A549 (cell line): ENCODE results near the gene SERPINC1. TPM values are rescaled to one million over a fixed set of nuclear protein-coding genes. Genes with fewer than 3 reads are reported as not detected.

Source experiments
- ATAC-seq, 2 experiments: fragments of 200-7000 bp in 1 of 2; fragments of >200 bp in 1 of 2; cut with Nextera tagmentation in 1 of 2; cut with Tn5 transposase in 1 of 2; 3 replicates each; pipeline versions ENCODE4 v1.8.0 to v1.9.1; 2018 to 2020; ENCODE audit warnings: mild to moderate bottlenecking in 1 of 2, moderate library complexity in 1 of 2
- CTCF ChIA-PET: fragments of 300-600 bp; sonication (Branson Sonifier 250); formaldehyde crosslinking; extraction: SDS; loops from one replicate; lab custom pipeline; 2021; ENCODE audit warnings: antibody characterized with exemption, inconsistent platforms; lab: Yijun Ruan, JAX
- POLR2A ChIA-PET: fragments of 350-600 bp; formaldehyde crosslinking; extraction: SDS; loops from one replicate; lab custom pipeline; 2021; ENCODE audit warnings: antibody characterized with exemption, inconsistent platforms; lab: Yijun Ruan, JAX
- DNase-seq, 2 experiments: peaks; one replicate each; pipeline versions ENCODE4 v3.0.0 to v3.0.0-alpha.2; 2011 to 2016; ENCODE audit warnings: low read depth in 1 of 2, low spot score in 1 of 2
- FAIRE-seq: peaks from 2 replicates; lab custom pipeline; 2011; peaks lifted over from hg19 to GRCh38; lab: Jason Lieb, UNC
- H3K27ac ChIP-seq, 2 experiments: fragments of >200 bp; sonication (Bioruptor Twin); formaldehyde crosslinking; 3 replicates each; pipeline ENCODE4 v1.5.1; 2016 to 2017
- H3K4me1 ChIP-seq: fragments of >200 bp; sonication (Bioruptor Twin); formaldehyde crosslinking; 3 replicates; pipeline ENCODE4 v1.6.1; 2016
- H3K4me2 ChIP-seq: fragments of >200 bp; sonication (Bioruptor Twin); formaldehyde crosslinking; 3 replicates; pipeline ENCODE4 v1.6.1; 2016
- H3K4me3 ChIP-seq: fragments of >200 bp; sonication (Bioruptor Twin); formaldehyde crosslinking; 3 replicates; pipeline ENCODE4 v1.5.1; 2016
- H3K9me3 ChIP-seq: fragments of >200 bp; sonication (Bioruptor Twin); formaldehyde crosslinking; 3 replicates; pipeline ENCODE4 v1.6.1; 2016
- CBX8 ChIP-seq: fragments of 200-600 bp; sonication (generic); IDR thresholded peaks from 2 replicates; pipeline ENCODE4 v1.6.1; 2016
- CHD4 ChIP-seq: fragments of 200-600 bp; sonication (generic); IDR thresholded peaks from 2 replicates; pipeline ENCODE4 v1.6.1; 2016; ENCODE audit warnings: antibody characterized with exemption, mild to moderate bottlenecking, borderline replicate concordance
- EHF ChIP-seq: fragments of 250-450 bp; sonication (Bioruptor Pico); IDR thresholded peaks from 2 replicates; pipeline ENCODE4 v1.5.0; 2020; ENCODE audit warnings: mild to moderate bottlenecking
- ESRRA ChIP-seq: fragments of 150-350 bp; IDR thresholded peaks from 2 replicates; pipeline ENCODE4 v1.6.1; 2014; ENCODE audit warnings: mild to moderate bottlenecking, low read length, borderline replicate concordance
- FOXS1 ChIP-seq: fragments of 250-450 bp; sonication (Bioruptor Pico); IDR thresholded peaks from 2 replicates; pipeline ENCODE4 v1.5.0; 2020; ENCODE audit warnings: mild to moderate bottlenecking, moderate library complexity
- HEYL ChIP-seq: fragments of 250-450 bp; sonication (Bioruptor Pico); IDR thresholded peaks from 2 replicates; pipeline ENCODE4 v1.8.0; 2021; ENCODE audit warnings: mild to moderate bottlenecking, moderate library complexity
- HOXB5 ChIP-seq: fragments of 250-450 bp; sonication (Bioruptor Pico); IDR thresholded peaks from 2 replicates; pipeline ENCODE4 v1.5.0; 2020; ENCODE audit warnings: mild to moderate bottlenecking, moderate library complexity
- JUN ChIP-seq, 2 experiments: fragments of >200 bp; sonication (Bioruptor Twin); formaldehyde crosslinking; IDR thresholded peaks; 2 replicates in 1 of 2; 3 replicates in 1 of 2; pipeline ENCODE4 v1.6.1; 2016 to 2017
- MAFK ChIP-seq: fragments of 450-650 bp; IDR thresholded peaks from 2 replicates; pipeline ENCODE4 v1.6.1; 2014; ENCODE audit not compliant: partially characterized antibody
- NPAS2 ChIP-seq: fragments of 250-450 bp; sonication (Bioruptor Pico); IDR thresholded peaks from 2 replicates; pipeline ENCODE4 v1.8.0; 2022; ENCODE audit warnings: mild to moderate bottlenecking, moderate library complexity, borderline replicate concordance
- POLR2A ChIP-seq: IDR thresholded peaks from 2 replicates; pipeline ENCODE4 v1.6.1; 2012; ENCODE audit warnings: mild to moderate bottlenecking, low read length
- POLR2AphosphoS2 ChIP-seq: conservative IDR thresholded peaks from 2 replicates; pipeline ENCODE4 v1.6.1; 2012; ENCODE audit warnings: low read length, improper control_type of control experiment, inconsistent platforms
- RAD21 ChIP-seq, 2 experiments: fragments of >200 bp in 1 of 2; sonication (Bioruptor Twin) in 1 of 2; formaldehyde crosslinking in 1 of 2; IDR thresholded peaks in 1 of 2; conservative IDR thresholded peaks in 1 of 2; 2 replicates in 1 of 2; 3 replicates in 1 of 2; pipeline ENCODE4 v1.6.1; 2012 to 2018; ENCODE audit warnings: inconsistent platforms in 1 of 2
- RARB ChIP-seq: fragments of 250-450 bp; sonication (Bioruptor Pico); IDR thresholded peaks from 2 replicates; pipeline ENCODE4 v1.8.0; 2021; ENCODE audit warnings: mild to moderate bottlenecking, moderate library complexity
- RFX5 ChIP-seq: fragments of 450-650 bp; IDR thresholded peaks from 2 replicates; pipeline ENCODE4 v1.7.1; 2014; ENCODE audit warnings: antibody characterized with exemption, mild to moderate bottlenecking, moderate library complexity
- SMC3 ChIP-seq: fragments of >200 bp; sonication (Bioruptor Twin); formaldehyde crosslinking; IDR thresholded peaks from 3 replicates; pipeline ENCODE4 v1.6.1; 2018; ENCODE audit warnings: inconsistent platforms
- ZC3H11A ChIP-seq: fragments of 450-650 bp; IDR thresholded peaks from 2 replicates; pipeline ENCODE4 v1.6.1; 2014; ENCODE audit warnings: antibody characterized with exemption, mild to moderate bottlenecking
- ZFP36 ChIP-seq: fragments of 450-650 bp; IDR thresholded peaks from 2 replicates; pipeline ENCODE4 v1.6.1; 2014; ENCODE audit warnings: borderline replicate concordance; ENCODE audit not compliant: partially characterized antibody
- WGBS: methylation state at CpG from one replicate; pipeline ENCODE4 v1.1.6; 2017; ENCODE audit errors: missing lambda C conversion rate; 5-methylcytosine and 5-hydroxymethylcytosine counted together
- polyA plus RNA-seq, 4 experiments: library from polyadenylated mRNA; depleted of rRNA in 3 of 4; stranded (reverse); fragments of >200 nt; fragmentation: RNase III in 1 of 4; extraction: RNeasy Plus Mini Kit Qiagen cat#74134 plus additional on column Dnase treatment in 1 of 4; gene quantifications; 2 replicates in 3 of 4; 3 replicates in 1 of 4; pipeline ENCODE4 v1.2.3, GENCODE V29; 2011 to 2017
- TF ChIP-seq, protein P1 (sequence below): fragments of >200 bp; sonication (Bioruptor Twin); formaldehyde crosslinking; IDR thresholded peaks from 3 replicates; pipeline ENCODE4 v1.5.1; 2016
- TF ChIP-seq, protein P2 (sequence below): IDR thresholded peaks from 2 replicates; pipeline ENCODE4 v1.6.1; 2012
- TF ChIP-seq, protein P3 (sequence below): fragments of 250-450 bp; sonication (Bioruptor Pico); IDR thresholded peaks from 2 replicates; pipeline ENCODE4 v1.5.0; 2021; ENCODE audit warnings: mild to moderate bottlenecking, moderate library complexity, borderline replicate concordance
- TF ChIP-seq, protein P4 (sequence below): IDR thresholded peaks from 2 replicates; pipeline ENCODE4 v1.6.1; 2012
- TF ChIP-seq, protein P5 (sequence below): fragments of 150-350 bp; IDR thresholded peaks from 2 replicates; pipeline ENCODE4 v1.6.1; 2014; ENCODE audit warnings: low read depth, mild to moderate bottlenecking, low read length

Gene SERPINC1
- polyA plus RNA-seq, 2 of the 4 experiments (the other 2 are of a cell fraction) = 0.05 to 0.13 TPM

DNA sequence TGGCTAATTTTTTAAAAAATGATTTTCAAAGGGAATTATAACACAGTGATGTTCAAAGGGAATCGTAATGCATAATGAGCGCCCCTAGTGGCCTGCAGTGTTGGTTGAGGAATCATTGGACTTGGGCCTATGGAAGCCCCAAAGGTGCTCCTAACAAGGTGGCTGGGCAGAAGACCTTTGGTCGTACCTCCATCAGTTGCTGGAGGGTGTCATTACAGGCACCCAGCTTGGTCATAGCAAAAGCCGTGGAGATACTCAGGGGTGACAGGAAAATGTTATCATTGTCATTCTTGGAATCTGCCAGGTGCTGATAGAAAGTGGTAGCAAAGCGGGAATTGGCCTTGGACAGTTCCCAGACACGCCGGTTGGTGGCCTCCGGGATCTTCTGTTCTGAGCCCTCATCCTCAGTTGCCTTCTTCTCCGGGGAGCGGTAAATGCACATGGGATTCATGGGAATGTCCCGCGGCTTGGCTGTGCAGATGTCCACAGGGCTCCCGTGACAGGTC lies 2.7 kb downstream of the SERPINC1 start:
- POLR2A ChIA-PET = no interaction called here
- CTCF ChIA-PET = interaction anchor here (0.6 to 2.4 kb wide), 11 partner anchors 10 to 1114 kb away, joined by 3 to 14 read pairs (median 4); no protein-coding TSS in a partner anchor
- Histone ChIP-seq H3K4me1 (no peaks in the 10 kb centered on the region), H3K4me2 (no peak overlapping the region), H3K4me3 (no peak overlapping the region), H3K9me3 (no peaks in the 10 kb centered on the region), H3K27ac (no peak overlapping the region)
- TF ChIP-seq RAD21 (conservative IDR thresholded peaks at IDR 0.05 in 1 of 2, IDR thresholded peaks at IDR 0.05 in 1 of 2) = peak; percentile 23 to 54; a peak in 3 of 5 replicates
- TF ChIP-seq RARB (CRISPR knock-in tag) = no peak
- TF ChIP-seq MAFK = no peak
- 0 out of 3 replicates have a peak, but pooled peaks have one; percentile 19 for TF ChIP-seq SMC3
- TF ChIP-seq, protein P1, sequence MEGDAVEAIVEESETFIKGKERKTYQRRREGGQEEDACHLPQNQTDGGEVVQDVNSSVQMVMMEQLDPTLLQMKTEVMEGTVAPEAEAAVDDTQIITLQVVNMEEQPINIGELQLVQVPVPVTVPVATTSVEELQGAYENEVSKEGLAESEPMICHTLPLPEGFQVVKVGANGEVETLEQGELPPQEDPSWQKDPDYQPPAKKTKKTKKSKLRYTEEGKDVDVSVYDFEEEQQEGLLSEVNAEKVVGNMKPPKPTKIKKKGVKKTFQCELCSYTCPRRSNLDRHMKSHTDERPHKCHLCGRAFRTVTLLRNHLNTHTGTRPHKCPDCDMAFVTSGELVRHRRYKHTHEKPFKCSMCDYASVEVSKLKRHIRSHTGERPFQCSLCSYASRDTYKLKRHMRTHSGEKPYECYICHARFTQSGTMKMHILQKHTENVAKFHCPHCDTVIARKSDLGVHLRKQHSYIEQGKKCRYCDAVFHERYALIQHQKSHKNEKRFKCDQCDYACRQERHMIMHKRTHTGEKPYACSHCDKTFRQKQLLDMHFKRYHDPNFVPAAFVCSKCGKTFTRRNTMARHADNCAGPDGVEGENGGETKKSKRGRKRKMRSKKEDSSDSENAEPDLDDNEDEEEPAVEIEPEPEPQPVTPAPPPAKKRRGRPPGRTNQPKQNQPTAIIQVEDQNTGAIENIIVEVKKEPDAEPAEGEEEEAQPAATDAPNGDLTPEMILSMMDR = peak; percentile 65
- ATAC-seq = peak; percentile 85 to 94
- peak; percentile 43 for FAIRE-seq
- DNase-seq = peak; percentile 69 to 71
- WGBS = 50% methylated on average over 13 of the region's 13 CpGs

DNA sequence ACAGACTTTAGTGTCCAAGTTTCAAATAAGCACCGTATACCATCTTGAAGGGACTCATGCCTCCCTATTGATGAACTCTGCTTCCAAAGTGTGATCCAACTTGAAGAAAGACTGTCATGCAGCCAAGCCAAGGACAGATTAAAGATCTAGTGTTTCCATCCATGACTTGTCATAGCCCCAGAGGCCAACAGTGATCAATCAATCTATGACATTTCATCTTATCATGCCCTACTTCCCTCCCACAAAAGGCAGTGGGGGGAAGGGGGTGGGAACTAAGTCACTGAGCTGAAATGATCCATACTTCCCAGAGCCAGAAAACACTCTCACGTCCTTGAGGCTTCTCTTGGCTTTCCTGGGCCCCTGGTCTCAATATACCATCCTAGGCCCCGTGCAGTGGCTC lies 4.0 kb downstream of the SERPINC1 start:
- no peak overlapping the region for H3K4me2 ChIP-seq
- no peak overlapping the region for H3K27ac ChIP-seq
- H3K4me3 ChIP-seq = no peak overlapping the region
- TF ChIP-seq RFX5 (no peak), HOXB5 (CRISPR knock-in tag) (no peak), CHD4 (no peak), JUN (IDR thresholded peaks at IDR 0.05) (no peak), ZC3H11A (no peak), EHF (no peak), MAFK (no peak), NPAS2 (CRISPR knock-in tag) (no peak), ZFP36 (no peak), POLR2AphosphoS2 (no peak), POLR2A (no peak), HEYL (CRISPR knock-in tag) (no peak), ESRRA (no peak), FOXS1 (CRISPR knock-in tag) (no peak), CBX8 (no peak)
- TF ChIP-seq, protein P2, sequence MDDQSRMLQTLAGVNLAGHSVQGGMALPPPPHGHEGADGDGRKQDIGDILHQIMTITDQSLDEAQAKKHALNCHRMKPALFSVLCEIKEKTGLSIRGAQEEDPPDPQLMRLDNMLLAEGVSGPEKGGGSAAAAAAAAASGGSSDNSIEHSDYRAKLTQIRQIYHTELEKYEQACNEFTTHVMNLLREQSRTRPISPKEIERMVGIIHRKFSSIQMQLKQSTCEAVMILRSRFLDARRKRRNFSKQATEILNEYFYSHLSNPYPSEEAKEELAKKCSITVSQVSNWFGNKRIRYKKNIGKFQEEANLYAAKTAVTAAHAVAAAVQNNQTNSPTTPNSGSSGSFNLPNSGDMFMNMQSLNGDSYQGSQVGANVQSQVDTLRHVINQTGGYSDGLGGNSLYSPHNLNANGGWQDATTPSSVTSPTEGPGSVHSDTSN = no peak
- TF ChIP-seq, protein P3, sequence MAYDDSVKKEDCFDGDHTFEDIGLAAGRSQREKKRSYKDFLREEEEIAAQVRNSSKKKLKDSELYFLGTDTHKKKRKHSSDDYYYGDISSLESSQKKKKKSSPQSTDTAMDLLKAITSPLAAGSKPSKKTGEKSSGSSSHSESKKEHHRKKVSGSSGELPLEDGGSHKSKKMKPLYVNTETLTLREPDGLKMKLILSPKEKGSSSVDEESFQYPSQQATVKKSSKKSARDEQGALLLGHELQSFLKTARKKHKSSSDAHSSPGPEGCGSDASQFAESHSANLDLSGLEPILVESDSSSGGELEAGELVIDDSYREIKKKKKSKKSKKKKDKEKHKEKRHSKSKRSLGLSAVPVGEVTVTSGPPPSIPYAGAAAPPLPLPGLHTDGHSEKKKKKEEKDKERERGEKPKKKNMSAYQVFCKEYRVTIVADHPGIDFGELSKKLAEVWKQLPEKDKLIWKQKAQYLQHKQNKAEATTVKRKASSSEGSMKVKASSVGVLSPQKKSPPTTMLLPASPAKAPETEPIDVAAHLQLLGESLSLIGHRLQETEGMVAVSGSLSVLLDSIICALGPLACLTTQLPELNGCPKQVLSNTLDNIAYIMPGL = no peak
- TF ChIP-seq, protein P4, sequence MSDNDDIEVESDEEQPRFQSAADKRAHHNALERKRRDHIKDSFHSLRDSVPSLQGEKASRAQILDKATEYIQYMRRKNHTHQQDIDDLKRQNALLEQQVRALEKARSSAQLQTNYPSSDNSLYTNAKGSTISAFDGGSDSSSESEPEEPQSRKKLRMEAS = no peak
- TF ChIP-seq, protein P5, sequence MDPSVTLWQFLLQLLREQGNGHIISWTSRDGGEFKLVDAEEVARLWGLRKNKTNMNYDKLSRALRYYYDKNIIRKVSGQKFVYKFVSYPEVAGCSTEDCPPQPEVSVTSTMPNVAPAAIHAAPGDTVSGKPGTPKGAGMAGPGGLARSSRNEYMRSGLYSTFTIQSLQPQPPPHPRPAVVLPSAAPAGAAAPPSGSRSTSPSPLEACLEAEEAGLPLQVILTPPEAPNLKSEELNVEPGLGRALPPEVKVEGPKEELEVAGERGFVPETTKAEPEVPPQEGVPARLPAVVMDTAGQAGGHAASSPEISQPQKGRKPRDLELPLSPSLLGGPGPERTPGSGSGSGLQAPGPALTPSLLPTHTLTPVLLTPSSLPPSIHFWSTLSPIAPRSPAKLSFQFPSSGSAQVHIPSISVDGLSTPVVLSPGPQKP = no peak
- TF ChIP-seq, all 56 proteins: peak for 0
- FAIRE-seq = no peak
- no peak for DNase-seq
- ATAC-seq = no peak
- ChIA-PET POLR2A (no interaction called here), CTCF (interaction anchor here (0.5 to 1.5 kb wide), 4 partner anchors 33 to 147 kb away, joined by 3 to 4 read pairs (median 3); no protein-coding TSS in a partner anchor)
- 51% methylated on average over 3 of the region's 3 CpGs for WGBS
- Histone ChIP-seq H3K4me1 (no peaks in the 10 kb centered on the region), H3K9me3 (no peaks in the 10 kb centered on the region)
